Right lung (tissue), 5 donors: Measurements from ENCODE around the gene TEX35. TPM values are rescaled to one million over a fixed set of nuclear protein-coding genes. Genes with fewer than 3 reads are reported as not detected.
"Not testable (repeated sequence)": the region's sequence is repeated elsewhere in the genome, so short reads cannot be mapped to it uniquely, and the experiment has no call there.

ENCODE experiments used
- DNase-seq, 2 donors: peaks; one replicate each; pipeline ENCODE4 v3.0.0-alpha.2; 2013
- polyA plus RNA-seq, 5 donors: library from polyadenylated mRNA; unstranded; fragments of 120-200 nt; gene quantifications; one replicate each; pipeline versions ENCODE4 v1.2.1 to v1.2.3, GENCODE V29; 2013; ENCODE audit warnings: inconsistent platforms in 1 of 5, low replicate concordance in 1 of 5; ENCODE audit not compliant: insufficient read length in 5 of 5, insufficient read depth in 1 of 5

TEX35 gene
- polyA plus RNA-seq, 5 donors, result 0.19 to 0.53 (median 0.45) TPM

- DNase-seq, result peak; percentile 40 to 45
Measured at GRCh38 chr1:178541829-178542553, 29.1 kb downstream of the TEX35 start.

- DNase-seq, result peak; percentile 88 to 89
Measured at GRCh38 chr1:178542554-178543289, 29.8 kb downstream of the TEX35 start.

GRCh38 chr1:178543290-178543607 is 30.3 kb downstream of the TEX35 start:
- no peak for DNase-seq

GRCh38 chr1:178544531-178544930 is 31.6 kb downstream of the TEX35 start:
- no peak for DNase-seq

GRCh38 chr1:178548108-178548507 is 35.2 kb downstream of the TEX35 start:
- DNase-seq, result no peak

- no peak for DNase-seq
Measured at GRCh38 chr1:178551307-178551706, 38.4 kb downstream of the TEX35 start.

- no peak for DNase-seq
Measured at GRCh38 chr1:178551940-178552339, 39.0 kb downstream of the TEX35 start.

- no peak for DNase-seq
Measured at GRCh38 chr1:178552856-178553255, 39.9 kb downstream of the TEX35 start.

GRCh38 chr1:178554351-178554750 is 41.4 kb downstream of the TEX35 start:
- DNase-seq, result not testable (repeated sequence)

GRCh38 chr1:178555613-178556012 is 42.7 kb downstream of the TEX35 start:
- not testable (repeated sequence) for DNase-seq

GRCh38 chr1:178558816-178559215 is 45.9 kb downstream of the TEX35 start:
- not testable (repeated sequence) for DNase-seq

- no peak for DNase-seq
Measured at GRCh38 chr1:178560871-178561376, 48.0 kb downstream of the TEX35 start.

GRCh38 chr1:178563099-178563820 is 50.4 kb downstream of the TEX35 start:
- no peak for DNase-seq

- no peak for DNase-seq
Measured at GRCh38 chr1:178564086-178564782, 51.3 kb downstream of the TEX35 start.

GRCh38 chr1:178564783-178565180 is 51.9 kb downstream of the TEX35 start:
- DNase-seq, result no peak

GRCh38 chr1:178565586-178565985 is 52.7 kb downstream of the TEX35 start:
- DNase-seq, result no peak

GRCh38 chr1:178566187-178566586 is 53.3 kb downstream of the TEX35 start:
- no peak for DNase-seq

- DNase-seq, result no peak
Measured at GRCh38 chr1:178571807-178572206, 58.9 kb downstream of the TEX35 start.
